ENCODE results near the gene ATAD3C.
A peak's percentile ranks its signal among the peaks of the same experiment; 100 is the strongest.
"Not testable (repeated sequence)": the region's sequence is repeated elsewhere in the genome, so short reads cannot be mapped to it uniquely, and the experiment has no call there.

ATAD3C gene

GRCh38 chr1:1419363-1419812 lies 30.1 kb upstream of the ATAD3C start:
- no peak for DNase-seq

DNA sequence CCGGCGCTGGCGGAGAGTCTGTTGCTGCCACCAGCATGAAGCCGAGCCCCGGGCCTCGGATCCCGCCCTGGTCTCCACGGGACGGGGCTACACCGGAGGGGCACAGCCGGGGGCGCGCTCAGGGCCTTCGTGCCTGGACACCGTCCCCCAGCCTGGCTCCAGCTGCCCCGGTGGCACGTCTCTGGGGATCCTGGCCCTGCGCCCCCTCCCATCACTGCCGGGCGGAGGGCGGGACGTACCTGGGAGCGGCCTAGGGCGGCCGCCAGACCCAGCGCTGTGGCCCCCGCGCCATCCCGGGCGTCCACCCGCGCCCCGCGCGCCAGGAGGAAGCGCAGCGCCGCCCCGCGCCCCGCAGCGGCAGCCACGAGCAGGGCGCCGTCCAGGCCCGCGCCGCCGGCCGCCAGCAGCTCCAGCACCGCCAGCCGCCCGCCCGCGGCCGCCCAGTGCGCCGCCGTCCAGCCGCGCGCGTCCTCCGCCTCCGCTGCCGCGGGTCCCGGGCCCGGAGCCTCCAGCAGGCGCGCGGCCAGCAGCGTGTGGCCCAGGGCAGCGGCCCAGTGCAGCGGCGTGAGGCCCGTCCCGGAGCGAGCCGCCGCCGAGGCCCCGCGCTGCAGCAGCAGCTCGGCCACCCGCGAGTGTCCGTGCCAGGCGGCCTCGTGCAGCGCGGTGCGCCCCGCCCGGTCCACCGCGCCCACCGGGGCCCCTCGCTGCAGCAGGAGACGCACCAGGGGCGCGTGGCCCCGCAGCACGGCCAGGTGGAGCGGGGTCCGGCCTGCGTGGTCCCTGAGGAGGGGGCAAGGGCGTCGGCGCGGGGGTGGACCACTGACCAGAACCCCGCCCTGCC lies 29.5 kb upstream of the ATAD3C start:
- peak in 1 of 2 experiments; percentile 13 for DNase-seq

DNA sequence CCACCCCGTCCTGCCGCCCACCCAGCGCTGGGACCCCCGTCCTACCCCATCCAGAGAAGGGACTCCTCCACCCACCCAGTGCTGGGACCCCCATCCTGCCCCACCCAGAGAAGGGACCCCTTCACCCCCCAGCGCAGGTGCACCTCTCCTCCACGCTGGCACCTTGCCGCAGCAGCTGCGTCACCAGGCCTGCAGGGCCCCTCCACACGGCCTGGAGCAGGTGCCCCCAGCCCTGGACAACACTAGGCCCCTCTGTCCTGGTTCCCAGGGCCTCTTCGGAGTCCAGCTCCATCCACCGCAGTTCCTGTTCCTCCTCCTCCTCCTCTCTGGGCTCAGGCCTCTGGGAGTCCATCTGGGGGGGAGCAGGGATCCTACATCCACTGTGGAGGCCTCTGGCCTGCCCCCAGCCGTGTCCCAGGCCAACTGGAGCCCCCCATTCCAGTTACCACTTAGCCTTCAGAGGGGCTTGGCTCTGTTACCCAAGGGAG lies 28.8 kb upstream of the ATAD3C start:
- DNase-seq: peak in 1 of 2 experiments; percentile 27

- peak; percentile 62 to 84 for DNase-seq
Observed at GRCh38 chr1:1421147-1421906, 28.2 kb upstream of the ATAD3C start, which contains the start of gene ANKRD65. ANKRD65 (minus strand) TSS chr1:1421276; CDS start chr1:1421005, 271 bp downstream.

GRCh38 chr1:1421907-1422464 lies 27.5 kb upstream of the ATAD3C start:
- DNase-seq: no peak

GRCh38 chr1:1422465-1423244 lies 26.8 kb upstream of the ATAD3C start:
- DNase-seq: no peak

DNA sequence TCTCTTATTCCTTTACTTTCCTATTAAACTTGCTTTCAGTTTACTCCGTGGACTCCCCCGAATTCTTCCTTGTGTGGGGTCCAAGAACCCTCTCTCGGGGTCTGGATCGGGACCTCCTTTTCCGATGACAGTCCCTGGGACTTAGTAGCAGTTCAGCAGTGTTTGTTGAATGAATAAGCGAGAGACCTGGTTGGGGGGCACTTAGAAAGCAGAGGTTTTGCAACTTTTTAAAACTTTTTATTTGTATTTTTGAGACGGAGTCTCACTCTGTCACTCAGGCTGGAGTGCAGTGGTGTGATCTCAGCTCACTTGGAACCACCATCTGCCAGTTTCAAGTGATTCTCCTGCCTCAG lies 26.3 kb upstream of the ATAD3C start:
- no peak for DNase-seq

- DNase-seq: no peak
Observed at GRCh38 chr1:1424707-1425106, 24.8 kb upstream of the ATAD3C start.

DNA sequence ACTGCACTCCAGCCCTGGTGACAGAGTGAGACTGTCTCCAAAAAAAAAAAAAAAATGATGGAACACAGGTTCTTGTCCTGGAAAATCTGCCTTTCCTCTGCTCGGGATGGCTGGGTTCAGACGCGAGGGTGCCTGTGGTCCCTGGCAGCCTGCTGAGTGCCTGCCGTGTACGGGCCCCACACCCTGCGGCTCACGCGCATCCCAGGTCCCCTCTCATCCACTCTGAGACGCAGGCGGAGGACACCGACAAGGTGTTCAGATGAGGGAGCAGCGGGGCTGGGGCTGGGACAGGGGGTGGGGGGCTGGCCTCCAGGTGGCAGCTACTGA lies 24.1 kb upstream of the ATAD3C start:
- no peak for DNase-seq

- DNase-seq: no peak
Observed at GRCh38 chr1:1425753-1426495, 23.6 kb upstream of the ATAD3C start.

DNA sequence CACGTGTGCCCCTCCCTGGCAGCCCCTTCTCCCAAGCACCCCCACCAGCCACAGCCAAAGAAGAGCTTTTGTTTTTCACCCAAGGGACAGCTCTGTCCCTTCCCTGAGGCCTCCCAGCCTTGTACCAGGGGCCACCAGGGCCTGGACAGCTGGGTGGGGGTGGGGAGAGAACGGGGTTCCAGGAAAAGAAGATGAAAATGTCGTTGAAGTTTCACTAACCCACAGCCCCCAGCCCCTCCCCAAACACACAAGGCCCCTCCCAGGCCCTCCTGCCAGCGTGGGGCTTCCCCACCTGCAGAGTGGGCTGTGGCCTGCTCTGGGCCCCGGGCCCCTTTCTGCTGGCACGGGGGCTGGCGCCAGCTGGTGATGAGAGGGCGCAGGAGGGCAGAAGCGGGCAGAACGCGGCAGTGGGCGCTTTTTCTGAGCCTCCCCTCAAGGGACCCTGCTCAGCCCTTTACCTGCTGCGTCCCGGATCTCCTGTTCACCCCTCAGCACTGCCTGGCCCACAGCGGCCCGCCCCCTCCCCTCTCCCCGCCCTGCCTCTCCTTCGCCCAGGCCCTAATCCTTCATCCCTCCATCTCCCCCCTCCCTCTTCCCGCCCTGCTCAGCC lies 22.9 kb upstream of the ATAD3C start:
- no peak for DNase-seq

DNA sequence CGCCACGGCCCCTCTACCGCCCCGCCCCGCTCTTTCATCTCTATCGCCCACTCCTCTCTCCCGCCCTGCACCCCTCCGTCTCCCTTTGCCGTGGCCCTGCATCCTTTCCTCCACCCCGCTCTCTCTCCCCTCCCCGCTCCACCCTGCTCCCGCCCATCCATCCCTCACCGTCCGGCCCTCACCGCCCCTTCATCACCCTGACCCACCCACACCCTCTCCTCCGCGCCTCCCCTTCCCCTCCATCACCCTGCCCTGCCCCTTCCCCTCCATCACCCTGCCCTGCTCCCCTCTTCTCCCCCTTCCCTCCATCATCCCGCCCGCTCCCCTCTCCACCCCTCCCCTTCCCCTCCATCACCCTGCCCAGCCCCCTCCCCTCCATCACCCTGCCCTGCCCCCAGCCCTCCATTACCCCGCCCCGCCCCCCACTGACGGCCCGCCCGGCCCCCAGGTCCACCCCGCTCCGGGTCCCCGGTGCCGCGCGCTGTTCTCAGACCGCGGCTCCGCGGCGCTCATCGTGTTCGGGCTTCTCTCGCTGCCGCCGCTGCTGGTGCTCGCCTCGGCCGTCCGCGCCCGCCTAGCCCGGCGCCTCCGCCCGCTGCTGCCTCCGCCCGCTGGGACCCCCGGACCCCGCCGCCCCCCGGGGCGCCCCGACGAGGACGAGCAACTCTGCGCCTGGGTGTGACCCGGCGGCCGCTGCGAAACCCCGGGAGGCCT lies 22.2 kb upstream of the ATAD3C start:
- DNase-seq: no peak

DNA sequence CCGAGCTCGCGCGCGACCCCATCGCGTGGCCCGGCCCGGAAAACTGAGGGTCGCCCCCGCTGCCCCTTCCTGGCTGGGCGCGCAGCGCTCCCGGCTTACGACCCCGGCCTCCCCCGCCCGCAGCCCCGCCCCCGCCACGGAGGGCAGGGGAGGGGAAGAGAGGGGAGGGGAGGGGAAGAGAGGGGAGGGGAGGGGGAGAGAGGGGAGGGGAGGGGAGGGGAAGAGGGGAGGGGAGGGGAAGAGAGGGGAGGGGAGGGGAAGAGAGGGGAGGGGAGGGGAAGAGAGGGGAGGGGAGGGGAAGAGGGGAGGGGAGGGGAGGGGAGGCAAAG lies 21.7 kb upstream of the ATAD3C start:
- DNase-seq: no peak

DNA sequence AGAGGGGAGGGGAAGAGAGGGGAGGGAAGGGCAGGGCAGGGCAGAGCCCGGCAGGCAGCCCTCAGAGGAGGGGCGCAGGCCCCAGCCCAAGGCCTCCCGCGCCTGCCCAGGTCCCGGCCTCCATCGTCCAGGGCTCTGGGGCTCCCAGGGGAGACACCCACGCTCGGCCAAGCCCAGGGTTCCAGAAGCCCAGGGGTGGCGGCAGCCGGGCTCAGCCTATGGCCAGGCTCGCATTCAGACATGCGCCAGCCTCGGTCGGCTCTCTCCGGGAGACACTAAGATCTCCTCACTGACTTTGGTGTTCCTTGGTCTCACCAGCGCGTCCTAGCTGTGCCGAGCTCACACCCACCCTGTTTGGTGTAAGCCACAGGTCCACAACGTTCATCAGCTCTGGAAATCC lies 21.3 kb upstream of the ATAD3C start:
- no peak for DNase-seq

GRCh38 chr1:1428967-1429366 lies 20.5 kb upstream of the ATAD3C start:
- DNase-seq: not testable (repeated sequence)

DNA sequence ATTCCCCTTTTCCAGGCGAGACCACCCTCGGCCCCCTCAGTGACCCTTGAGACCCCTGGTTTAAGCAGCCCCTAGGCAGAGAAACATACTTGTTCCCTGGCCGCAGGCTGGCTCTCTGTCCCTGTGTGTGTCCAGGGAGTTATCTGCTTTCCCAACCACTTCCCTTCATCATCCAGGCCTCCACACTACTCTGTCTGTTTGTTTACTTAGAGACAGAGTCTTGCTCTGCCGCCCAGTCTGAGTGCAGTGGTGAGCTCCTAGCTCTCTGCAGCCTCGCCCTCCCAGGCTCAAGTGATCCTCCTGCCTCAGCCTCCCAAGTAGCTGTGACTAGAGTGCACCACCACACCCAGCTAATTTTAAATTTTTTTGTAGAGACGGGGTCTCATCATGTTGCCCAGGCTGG lies 19.8 kb upstream of the ATAD3C start:
- no peak for DNase-seq

- no peak for DNase-seq
Observed at GRCh38 chr1:1430114-1430982, 19.1 kb upstream of the ATAD3C start.

- no peak for DNase-seq
Observed at GRCh38 chr1:1430992-1431844, 18.3 kb upstream of the ATAD3C start.

DNA sequence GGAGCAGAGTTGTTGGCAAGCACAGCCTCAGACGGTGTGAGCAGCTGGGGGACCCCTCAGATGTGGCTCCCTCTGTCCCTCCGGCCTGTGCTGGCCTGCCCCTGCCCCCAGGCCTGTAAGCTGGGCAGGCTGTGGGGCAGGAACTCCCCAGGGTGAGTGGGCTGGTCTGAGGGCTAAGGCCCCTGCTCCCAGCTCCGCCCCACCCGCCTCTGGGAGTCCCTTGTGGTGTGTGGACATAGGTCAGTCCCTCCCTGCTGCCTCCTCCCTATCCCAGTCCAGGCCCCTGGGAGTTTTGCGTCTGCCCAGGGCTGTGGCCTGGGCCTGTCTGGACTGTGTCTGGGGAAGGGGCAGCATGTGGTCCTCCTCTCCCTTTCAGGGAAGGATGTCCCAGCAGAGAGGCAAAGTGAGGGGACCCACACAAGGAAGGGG lies 17.6 kb upstream of the ATAD3C start:
- DNase-seq: no peak

Measured in NCI-H2081 (cell line).